ENCODE data around the gene PGM3. TPM values are rescaled to one million over a fixed set of nuclear protein-coding genes. Genes with fewer than 3 reads are reported as not detected.

The PGM3 gene
- polyA plus RNA-seq, 1 donor (not counting 4 experiments of a cell fraction or from before 2014, with no cell fraction given): 32.1 TPM

DNA sequence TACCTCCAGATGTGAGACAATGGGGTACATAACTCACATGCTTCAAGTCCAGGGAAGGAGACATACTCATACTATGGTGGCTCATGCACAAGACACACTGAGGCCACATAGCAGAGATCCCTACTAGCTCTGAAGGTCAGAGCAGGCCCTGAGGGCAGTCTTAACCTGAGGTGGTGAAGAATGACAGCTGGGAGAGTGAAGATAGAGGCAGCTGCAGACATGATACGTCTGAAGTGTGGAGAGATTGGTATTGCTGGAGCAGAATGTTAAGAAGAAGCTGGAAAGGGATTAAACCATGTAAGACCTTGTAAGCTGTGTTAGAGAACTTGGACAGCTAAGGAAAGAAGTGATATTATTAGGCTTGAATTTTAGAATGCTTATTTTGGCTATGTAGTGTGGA lies 32.9 kb downstream of the PGM3 start:
- dilution Hi-C loops (cut with MboI; ENCODE audit: extremely low pct_ligation_motif_present, low sequenced_read_pairs): no loop called here
- Histone ChIP-seq H3K4me3 (ENCODE audit: control insufficient read depth in 2 of 3, extremely low read depth in 1 of 3, insufficient read depth in 2 of 3, low read depth in 1 of 3, low read length in 3 of 3) (no peak overlapping the region), H3K9ac (ENCODE audit: control insufficient read depth, extremely low read depth, insufficient read depth, low read length) (no peak overlapping the region), H4K20me1 (ENCODE audit: control insufficient read depth, extremely low read depth, insufficient read depth, low read length) (no peaks in the 10 kb centered on the region), H3K4me2 (ENCODE audit: control insufficient read depth, extremely low read depth, insufficient read depth, low read depth, low read length) (no peak overlapping the region), H3K27me3 (ENCODE audit: control insufficient read depth, extremely low read depth, insufficient read depth, low read length) (no peaks in the 10 kb centered on the region), H3K4me1 (ENCODE audit: control insufficient read depth, extremely low read depth, insufficient read depth, low read length) (no peaks in the 10 kb centered on the region), H2AFZ (ENCODE audit: control insufficient read depth, low read length) (no peak overlapping the region), H3K36me3 (ENCODE audit: control insufficient read depth in 2 of 2, extremely low read depth in 1 of 2, insufficient read depth in 2 of 2, low read length in 2 of 2) (peaks cover 4 to 10% of the 10 kb centered on the region in 2 experiments), H3K9me1 (ENCODE audit: control insufficient read depth, extremely low read depth, insufficient read depth, low read length) (no peaks in the 10 kb centered on the region), H3K9me3 (ENCODE audit: control insufficient read depth, low read depth, low read length) (no peaks in the 10 kb centered on the region), H3K79me2 (ENCODE audit: control insufficient read depth, insufficient read depth, low read length) (no peaks in the 10 kb centered on the region), H3K27ac (ENCODE audit: control insufficient read depth, insufficient read depth, low read length) (no peak overlapping the region)
- TF ChIP-seq EZH2 (IDR thresholded peaks at IDR 0.05; ENCODE audit: low read length): no peak
- TF ChIP-seq, protein P1, sequence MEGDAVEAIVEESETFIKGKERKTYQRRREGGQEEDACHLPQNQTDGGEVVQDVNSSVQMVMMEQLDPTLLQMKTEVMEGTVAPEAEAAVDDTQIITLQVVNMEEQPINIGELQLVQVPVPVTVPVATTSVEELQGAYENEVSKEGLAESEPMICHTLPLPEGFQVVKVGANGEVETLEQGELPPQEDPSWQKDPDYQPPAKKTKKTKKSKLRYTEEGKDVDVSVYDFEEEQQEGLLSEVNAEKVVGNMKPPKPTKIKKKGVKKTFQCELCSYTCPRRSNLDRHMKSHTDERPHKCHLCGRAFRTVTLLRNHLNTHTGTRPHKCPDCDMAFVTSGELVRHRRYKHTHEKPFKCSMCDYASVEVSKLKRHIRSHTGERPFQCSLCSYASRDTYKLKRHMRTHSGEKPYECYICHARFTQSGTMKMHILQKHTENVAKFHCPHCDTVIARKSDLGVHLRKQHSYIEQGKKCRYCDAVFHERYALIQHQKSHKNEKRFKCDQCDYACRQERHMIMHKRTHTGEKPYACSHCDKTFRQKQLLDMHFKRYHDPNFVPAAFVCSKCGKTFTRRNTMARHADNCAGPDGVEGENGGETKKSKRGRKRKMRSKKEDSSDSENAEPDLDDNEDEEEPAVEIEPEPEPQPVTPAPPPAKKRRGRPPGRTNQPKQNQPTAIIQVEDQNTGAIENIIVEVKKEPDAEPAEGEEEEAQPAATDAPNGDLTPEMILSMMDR (optimal IDR thresholded peaks at IDR 0.05 in 1 of 3, IDR thresholded peaks at IDR 0.05 in 1 of 3, conservative IDR thresholded peaks at IDR 0.05 in 1 of 3; ENCODE audit: extremely low read depth in 1 of 3, insufficient read depth in 2 of 3, low read length in 3 of 3): no peak
- DNase-seq (ENCODE audit: low read depth, low spot score): no peak
- peak; percentile 64 for FAIRE-seq

DNA sequence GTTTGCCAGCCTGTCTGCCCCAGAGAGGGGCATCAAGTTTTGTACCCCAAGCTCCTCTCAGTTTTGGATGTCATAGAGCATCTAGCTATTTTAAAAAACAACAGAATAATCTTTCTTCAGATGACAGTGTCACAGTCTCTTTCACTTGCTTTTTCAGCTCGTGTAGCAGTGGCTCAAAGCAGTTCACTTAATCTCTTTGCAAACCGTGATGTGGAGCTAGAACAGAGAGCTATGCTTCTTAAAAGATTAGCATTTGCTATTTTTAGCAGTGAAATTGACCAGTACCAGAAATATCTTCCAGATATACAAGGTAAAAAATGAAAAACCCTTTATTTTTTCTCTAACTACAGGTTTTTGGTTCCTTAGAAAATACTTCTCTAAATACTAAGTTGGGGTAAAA lies 37.3 kb downstream of the PGM3 start:
- Histone ChIP-seq H3K79me2 (ENCODE audit: control insufficient read depth, insufficient read depth, low read length) (no peaks in the 10 kb centered on the region), H3K36me3 (ENCODE audit: control insufficient read depth in 2 of 2, extremely low read depth in 1 of 2, insufficient read depth in 2 of 2, low read length in 2 of 2) (peaks cover 5 to 14% of the 10 kb centered on the region in 2 experiments), H4K20me1 (ENCODE audit: control insufficient read depth, extremely low read depth, insufficient read depth, low read length) (no peaks in the 10 kb centered on the region), H3K4me2 (ENCODE audit: control insufficient read depth, extremely low read depth, insufficient read depth, low read depth, low read length) (no peak overlapping the region), H2AFZ (ENCODE audit: control insufficient read depth, low read length) (no peak overlapping the region), H3K4me3 (ENCODE audit: control insufficient read depth in 2 of 3, extremely low read depth in 1 of 3, insufficient read depth in 2 of 3, low read depth in 1 of 3, low read length in 3 of 3) (no peak overlapping the region), H3K9ac (ENCODE audit: control insufficient read depth, extremely low read depth, insufficient read depth, low read length) (no peak overlapping the region), H3K27ac (ENCODE audit: control insufficient read depth, insufficient read depth, low read length) (no peak overlapping the region), H3K9me3 (ENCODE audit: control insufficient read depth, low read depth, low read length) (no peaks in the 10 kb centered on the region), H3K4me1 (ENCODE audit: control insufficient read depth, extremely low read depth, insufficient read depth, low read length) (no peaks in the 10 kb centered on the region), H3K9me1 (ENCODE audit: control insufficient read depth, extremely low read depth, insufficient read depth, low read length) (no peaks in the 10 kb centered on the region), H3K27me3 (ENCODE audit: control insufficient read depth, extremely low read depth, insufficient read depth, low read length) (no peaks in the 10 kb centered on the region)
- FAIRE-seq (no peak), DNase-seq (ENCODE audit: low read depth, low spot score) (no peak)
- dilution Hi-C loops (cut with MboI; ENCODE audit: extremely low pct_ligation_motif_present, low sequenced_read_pairs): no loop called here
- TF ChIP-seq, protein P1 (optimal IDR thresholded peaks at IDR 0.05 in 1 of 3, IDR thresholded peaks at IDR 0.05 in 1 of 3, conservative IDR thresholded peaks at IDR 0.05 in 1 of 3; ENCODE audit: extremely low read depth in 1 of 3, insufficient read depth in 2 of 3, low read length in 3 of 3): no peak
- no peak for TF ChIP-seq EZH2 (IDR thresholded peaks at IDR 0.05; ENCODE audit: low read length)

Data from keratinocyte (primary cell).